Heart left ventricle (tissue), 16 donors: ENCODE measurements around the gene CDH11. TPM values are rescaled to one million over a fixed set of nuclear protein-coding genes. Genes with fewer than 3 reads are reported as not detected.

ENCODE experiments used
- ATAC-seq, 4 donors: fragments of 200-7000 bp; cut with Tn5 transposase; one replicate each; pipeline ENCODE4 v1.9.1; 2020 to 2022; ENCODE audit warnings: moderate library complexity in 4 of 4, mild to moderate bottlenecking in 3 of 4, moderate number of reproducible peaks in 1 of 4
- DNase-seq, 5 donors: peaks; one replicate each; pipeline ENCODE4 v3.0.0-alpha.2; 2020
- H3K27ac ChIP-seq, 12 donors: fragments of 200-600 bp; sonication (generic) in 4 of 12; one replicate each; pipeline versions ENCODE4 v1.5.0 to v1.8.0; 2016 to 2022; ENCODE audit warnings: mild to moderate bottlenecking in 2 of 12
- H3K27me3 ChIP-seq, 9 donors: fragments of 200-600 bp; sonication (generic) in 2 of 9; one replicate each; pipeline versions ENCODE4 v1.5.1 to v1.8.0; 2016 to 2022; ENCODE audit warnings: mild to moderate bottlenecking in 3 of 9
- H3K36me3 ChIP-seq, 9 donors: fragments of 200-600 bp; sonication (generic) in 2 of 9; one replicate each; pipeline versions ENCODE4 v1.5.0 to v1.8.0; 2018 to 2022; ENCODE audit warnings: mild to moderate bottlenecking in 2 of 9
- H3K4me1 ChIP-seq, 12 donors: fragments of 200-600 bp; sonication (generic) in 4 of 12; one replicate each; pipeline versions ENCODE4 v1.5.0 to v1.8.0; 2016 to 2022; ENCODE audit warnings: mild to moderate bottlenecking in 3 of 12
- H3K4me3 ChIP-seq, 12 donors: fragments of 200-600 bp; sonication (generic) in 4 of 12; one replicate each; pipeline versions ENCODE4 v1.5.0 to v1.8.0; 2017 to 2022; ENCODE audit warnings: mild to moderate bottlenecking in 9 of 12, moderate library complexity in 4 of 12
- H3K9me3 ChIP-seq, 12 donors: fragments of 200-600 bp; sonication (generic) in 4 of 12; one replicate each; pipeline versions ENCODE4 v1.5.0 to v1.8.0; 2016 to 2022; ENCODE audit warnings: mild to moderate bottlenecking in 1 of 12
- POLR2A ChIP-seq, 2 donors: fragments of 450-650 bp; IDR thresholded peaks; one replicate each; pipeline ENCODE4 v1.6.1; 2017; ENCODE audit warnings: antibody characterized with exemption in 2 of 2, mild to moderate bottlenecking in 2 of 2, moderate library complexity in 2 of 2
- WGBS, 4 donors: extraction: QIAGEN DNeasy Blood & Tissue Kit in 2 of 4; methylation state at CpG; one replicate each; pipeline versions ENCODE4 v1.1.5 to v1.1.7; 2013 to 2018; 5-methylcytosine and 5-hydroxymethylcytosine counted together
- intact Hi-C, 10 donors: fragments of 100-400 bp; cut with DNase I; formaldehyde crosslinking; loops; one replicate each; pipeline versions ENCODE4 v1.11.1 to v1.14.2; 2022
- polyA plus RNA-seq, 2 donors: library from polyadenylated mRNA; stranded (reverse); fragments of 200-250 nt; gene quantifications; one replicate each; pipeline ENCODE4 v1.2.3, GENCODE V29; 2013
- total RNA-seq, 9 donors: library from RNA; depleted of rRNA in 2 of 9; stranded (reverse); fragments of >200 nt in 2 of 9; fragmentation: NEBNext Ultra II Directional in 3 of 9; extraction: Animal tissue kit (Norgen Biotek cat#: 25700) in 3 of 9; gene quantifications; one replicate each; pipeline versions ENCODE4 v1.1.0 to v1.2.4, GENCODE V29; 2016 to 2023
- TF ChIP-seq, protein P1 (sequence below), 12 donors: fragments of 200-600 bp; sonication (generic) in 4 of 12; IDR thresholded peaks; one replicate each; pipeline versions ENCODE4 v1.5.0 to v1.8.0; 2018 to 2022; ENCODE audit warnings: antibody characterized with exemption in 12 of 12, mild to moderate bottlenecking in 5 of 12
- donor health status: ischemic (EF 13 %, LVEDD 7.1; RV severe dilation, severe dysfunction).
- donor health status: healthy with polysubstance abuse.
- donor health status: DM: no; HTN: yes; CAD: no.
- donor health status: DM: no; HTN: no; CAD: no.
- donor health status: ischemic (EF 25% LVEDD 6.9; RV normal size, moderate dysfunction).
- donor health status: ischemic (EF 25% LVEDD 5.7; RV mildly dilated, moderate dysfunction).
- donor health status: healthy.
- donor health status: DM: yes; HTN: yes; CAD: no.
- donor health status: ischemic (EF 35%, LVEDD 5.7; RV mildly dilated, moderate dysfunction).
- donor health status: nonischemic (EF 11% LVEDD 7.7; RV severe dilation, severe dysfunction).
- donor health status: DM: yes; HTN: yes; CAD: no.
- donor health status: PGD.
- donor health status: ischemic (EF 29% LVEDD 5.4; RV normal size, mild dysfunction).
- donor health status: nonischemic (EF 23%, LVEDD 6.1; RV moderate dilation, normal function).

Gene CDH11
- total and polyA plus RNA-seq, 11 donors = 1.4 to 37.1 (median 7.4) TPM

- Histone ChIP-seq H3K9me3 (peaks cover 0 to 6% (median 0%) of the 10 kb centered on the region in 12 donors), H3K27me3 (no peaks in the 10 kb centered on the region), H3K4me1 (peaks cover 0 to under 1% (median 0%) of the 10 kb centered on the region in 12 donors), H3K4me3 (no peak overlapping the region), H3K36me3 (no peaks in the 10 kb centered on the region), H3K27ac (no peak overlapping the region)
- ATAC-seq = no peak
- DNase-seq = no peak
- no peak for TF ChIP-seq POLR2A (IDR thresholded peaks at IDR 0.05)
- TF ChIP-seq, protein P1, sequence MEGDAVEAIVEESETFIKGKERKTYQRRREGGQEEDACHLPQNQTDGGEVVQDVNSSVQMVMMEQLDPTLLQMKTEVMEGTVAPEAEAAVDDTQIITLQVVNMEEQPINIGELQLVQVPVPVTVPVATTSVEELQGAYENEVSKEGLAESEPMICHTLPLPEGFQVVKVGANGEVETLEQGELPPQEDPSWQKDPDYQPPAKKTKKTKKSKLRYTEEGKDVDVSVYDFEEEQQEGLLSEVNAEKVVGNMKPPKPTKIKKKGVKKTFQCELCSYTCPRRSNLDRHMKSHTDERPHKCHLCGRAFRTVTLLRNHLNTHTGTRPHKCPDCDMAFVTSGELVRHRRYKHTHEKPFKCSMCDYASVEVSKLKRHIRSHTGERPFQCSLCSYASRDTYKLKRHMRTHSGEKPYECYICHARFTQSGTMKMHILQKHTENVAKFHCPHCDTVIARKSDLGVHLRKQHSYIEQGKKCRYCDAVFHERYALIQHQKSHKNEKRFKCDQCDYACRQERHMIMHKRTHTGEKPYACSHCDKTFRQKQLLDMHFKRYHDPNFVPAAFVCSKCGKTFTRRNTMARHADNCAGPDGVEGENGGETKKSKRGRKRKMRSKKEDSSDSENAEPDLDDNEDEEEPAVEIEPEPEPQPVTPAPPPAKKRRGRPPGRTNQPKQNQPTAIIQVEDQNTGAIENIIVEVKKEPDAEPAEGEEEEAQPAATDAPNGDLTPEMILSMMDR (IDR thresholded peaks at IDR 0.05) = no peak
- WGBS, 4 donors = 66 to 92% (median 85%) methylated on average over 2 of the region's 2 CpGs
- intact Hi-C loops = no loop called here
Observed at GRCh38 chr16:64916051-64916450, 205.8 kb downstream of the CDH11 start.

- intact Hi-C loops = no loop called here
- TF ChIP-seq POLR2A (IDR thresholded peaks at IDR 0.05) = no peak
- TF ChIP-seq, protein P1 (IDR thresholded peaks at IDR 0.05) = no peak
- WGBS, 4 donors = 39 to 55% (median 44%) methylated on average over 6 of the region's 6 CpGs
- Histone ChIP-seq H3K4me1 (peaks cover 0 to 19% (median 0%) of the 10 kb centered on the region in 12 donors), H3K4me3 (no peak overlapping the region), H3K27me3 (no peaks in the 10 kb centered on the region), H3K9me3 (no peaks in the 10 kb centered on the region), H3K27ac (peak overlapping the region in 6 of 12 donors; percentile 17 to 69 (median 40)), H3K36me3 (no peaks in the 10 kb centered on the region)
- ATAC-seq (peak; percentile 80 to 99 (median 96)), DNase-seq (peak; percentile 69 to 86 (median 77))
Observed at GRCh38 chr16:64910356-64910755, 211.5 kb downstream of the CDH11 start.

DNA sequence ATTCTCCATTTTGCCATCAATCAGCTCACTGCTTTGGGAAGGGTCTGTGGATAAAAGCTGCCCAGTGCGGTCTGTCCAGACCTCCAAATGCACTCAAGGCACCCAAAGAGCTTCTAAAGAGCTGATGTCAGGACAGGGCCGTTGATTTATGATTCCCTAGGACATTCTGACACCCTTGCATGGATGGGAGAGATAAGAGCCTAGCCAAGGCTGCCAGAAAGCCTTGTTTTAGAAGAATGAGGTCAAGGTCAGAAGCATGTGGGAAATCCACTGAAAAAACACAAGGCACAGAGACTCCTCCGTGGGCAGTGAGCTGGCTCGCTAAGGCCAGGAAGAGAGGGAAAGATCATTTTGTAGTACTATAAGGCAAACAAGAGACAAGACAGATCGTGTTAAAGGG, 214.0 kb downstream of the CDH11 start:
- intact Hi-C loops = no loop called here
- peak in 2 of 4 donors; percentile 43 to 56 for ATAC-seq
- Histone ChIP-seq H3K36me3 (no peaks in the 10 kb centered on the region), H3K27me3 (no peaks in the 10 kb centered on the region), H3K4me1 (peaks cover 0 to 19% (median 0%) of the 10 kb centered on the region in 12 donors), H3K4me3 (no peak overlapping the region), H3K9me3 (no peaks in the 10 kb centered on the region), H3K27ac (no peak overlapping the region)
- 30 to 44% (median 33%) methylated on average over 5 of the region's 5 CpGs for WGBS, 4 donors
- no peak for TF ChIP-seq POLR2A (IDR thresholded peaks at IDR 0.05)
- TF ChIP-seq, protein P1 (IDR thresholded peaks at IDR 0.05) = no peak
- peak in 1 of 5 donors; percentile 27 for DNase-seq

- intact Hi-C loops = no loop called here
- WGBS, 4 donors = 82 to 86% (median 84%) methylated on average over 3 of the region's 3 CpGs
- H3K27me3 ChIP-seq = no peaks in the 10 kb centered on the region
- H3K27ac ChIP-seq = no peak overlapping the region
- H3K36me3 ChIP-seq = no peaks in the 10 kb centered on the region
- H3K4me1 ChIP-seq = peaks cover 0 to 8% (median 0%) of the 10 kb centered on the region in 12 donors
- no peak for TF ChIP-seq POLR2A (IDR thresholded peaks at IDR 0.05)
- TF ChIP-seq, protein P1 (IDR thresholded peaks at IDR 0.05) = no peak
- DNase-seq (no peak), ATAC-seq (no peak)
- no peak overlapping the region for H3K4me3 ChIP-seq
- H3K9me3 ChIP-seq = no peaks in the 10 kb centered on the region
Observed at GRCh38 chr16:64903770-64904169, 218.1 kb downstream of the CDH11 start.
